ENCODE measurements around the gene MPP7.

MPP7 gene

DNA sequence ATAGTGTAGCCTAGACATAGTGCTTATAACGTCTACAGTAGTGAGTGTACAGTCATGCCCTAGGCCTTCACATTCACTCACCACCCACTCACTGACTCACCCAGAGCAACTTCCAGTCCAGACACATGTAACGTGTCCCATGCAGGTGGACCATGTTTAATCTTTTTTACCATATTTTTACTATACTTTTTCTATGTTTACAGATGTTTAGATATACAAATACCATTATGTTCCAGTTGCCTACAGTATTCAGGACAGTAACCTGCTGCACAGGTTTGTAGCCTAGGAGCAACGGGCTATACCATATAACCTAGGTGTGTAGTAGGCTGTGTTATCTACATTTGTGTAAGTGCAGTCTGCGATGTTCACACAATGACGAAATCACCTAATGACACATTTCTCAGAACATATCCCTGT lies 11.0 kb downstream of the MPP7 start:
- Histone ChIP-seq H3K9me3 (ENCODE audit: control insufficient read depth, insufficient read depth, low read length) (no peaks in the 10 kb centered on the region), H3K27me3 (ENCODE audit: control insufficient read depth, insufficient read depth, low read length) (no peaks in the 10 kb centered on the region), H3K27ac (ENCODE audit: low read depth, low read length) (no peak overlapping the region), H3K36me3 (ENCODE audit: control insufficient read depth, insufficient read depth, low read length) (no peaks in the 10 kb centered on the region), H3K4me1 (ENCODE audit: control insufficient read depth, insufficient read depth, low read length) (peaks cover 34% of the 10 kb centered on the region), H3K4me3 (ENCODE audit: low read depth, low read length) (no peak overlapping the region), H3K9ac (ENCODE audit: low read depth, low read length) (no peak overlapping the region)

DNA sequence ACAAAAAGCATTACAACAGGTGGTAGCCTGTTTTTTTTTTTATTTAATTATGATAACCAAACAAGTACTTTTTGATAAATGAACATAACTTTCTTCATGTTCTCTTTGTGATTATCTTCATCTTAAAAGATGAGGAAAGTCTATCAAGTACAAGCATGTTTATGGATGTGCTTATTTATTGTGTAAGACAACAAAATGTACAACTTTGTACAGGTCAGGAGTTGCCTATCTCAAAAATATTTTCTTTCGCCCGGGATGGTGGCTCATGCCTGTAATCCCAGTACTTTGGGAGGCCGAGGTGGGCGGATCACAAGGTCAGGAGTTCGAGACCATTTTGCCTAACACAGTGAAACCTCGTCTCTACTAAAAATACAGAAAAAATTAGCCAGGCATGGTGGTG lies 17.0 kb downstream of the MPP7 start:
- Histone ChIP-seq H3K27me3 (ENCODE audit: control insufficient read depth, insufficient read depth, low read length) (no peaks in the 10 kb centered on the region), H3K4me1 (ENCODE audit: control insufficient read depth, insufficient read depth, low read length) (peaks cover 10% of the 10 kb centered on the region), H3K9me3 (ENCODE audit: control insufficient read depth, insufficient read depth, low read length) (no peaks in the 10 kb centered on the region), H3K36me3 (ENCODE audit: control insufficient read depth, insufficient read depth, low read length) (no peaks in the 10 kb centered on the region), H3K27ac (ENCODE audit: low read depth, low read length) (no peak overlapping the region), H3K9ac (ENCODE audit: low read depth, low read length) (no peak overlapping the region), H3K4me3 (ENCODE audit: low read depth, low read length) (no peak overlapping the region)

DNA sequence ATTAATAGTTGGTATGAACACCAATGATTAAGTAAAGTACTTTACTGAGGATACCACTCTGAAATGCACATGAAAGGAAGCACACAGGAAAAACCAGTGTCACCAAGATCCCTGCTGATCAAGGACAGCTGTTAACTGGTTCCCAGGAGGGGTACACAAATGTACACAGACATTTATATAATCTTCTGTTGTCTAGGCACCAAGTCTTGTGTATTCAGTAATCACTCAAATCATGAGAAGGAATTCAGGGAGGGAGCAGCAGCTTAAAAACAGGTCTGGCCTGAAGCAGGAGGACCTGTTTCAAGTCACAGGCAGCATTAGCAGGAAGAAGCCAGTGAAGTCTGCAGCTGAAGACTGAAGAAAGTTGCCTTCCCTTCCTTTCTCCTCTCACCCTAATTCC lies 18.7 kb downstream of the MPP7 start:
- H3K36me3 ChIP-seq (ENCODE audit: control insufficient read depth, insufficient read depth, low read length), result no peaks in the 10 kb centered on the region
- no peaks in the 10 kb centered on the region for H3K27me3 ChIP-seq (ENCODE audit: control insufficient read depth, insufficient read depth, low read length)
- H3K9ac ChIP-seq (ENCODE audit: low read depth, low read length), result no peak overlapping the region

GRCh38 chr10:28283251-28283650 lies 19.6 kb downstream of the MPP7 start:
- Histone ChIP-seq H3K4me1 (ENCODE audit: control insufficient read depth, insufficient read depth, low read length) (peaks cover 10% of the 10 kb centered on the region), H3K27ac (ENCODE audit: low read depth, low read length) (no peak overlapping the region), H3K9ac (ENCODE audit: low read depth, low read length) (no peak overlapping the region)

More for the DNA sequence above, 18.7 kb downstream of the MPP7 start:
- Histone ChIP-seq H3K9me3 (ENCODE audit: control insufficient read depth, insufficient read depth, low read length) (no peaks in the 10 kb centered on the region), H3K27ac (ENCODE audit: low read depth, low read length) (no peak overlapping the region), H3K4me1 (ENCODE audit: control insufficient read depth, insufficient read depth, low read length) (peaks cover 10% of the 10 kb centered on the region), H3K4me3 (ENCODE audit: low read depth, low read length) (no peak overlapping the region)

DNA sequence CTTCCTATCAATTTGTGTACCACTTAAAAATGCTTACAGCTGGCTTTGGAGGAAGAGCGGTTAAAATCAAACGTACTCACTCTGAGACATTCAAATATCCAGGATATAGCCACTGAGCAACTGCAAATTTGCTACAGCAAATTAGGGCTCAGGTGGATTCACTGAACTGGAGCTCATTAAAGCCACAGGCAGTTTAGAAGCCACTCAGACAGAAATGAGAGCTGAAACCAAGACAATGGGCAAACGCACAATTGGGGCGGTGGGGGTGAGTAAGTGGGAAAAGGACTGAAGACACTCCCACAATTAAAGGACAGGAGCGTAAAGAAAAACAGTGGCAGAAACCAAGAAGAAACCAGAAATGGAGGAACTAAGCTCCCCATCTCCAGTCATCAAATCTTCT lies 20.5 kb downstream of the MPP7 start:
- Histone ChIP-seq H3K4me3 (ENCODE audit: low read depth, low read length) (no peak overlapping the region), H3K27ac (ENCODE audit: low read depth, low read length) (no peak overlapping the region), H3K36me3 (ENCODE audit: control insufficient read depth, insufficient read depth, low read length) (no peaks in the 10 kb centered on the region), H3K27me3 (ENCODE audit: control insufficient read depth, insufficient read depth, low read length) (no peaks in the 10 kb centered on the region), H3K9ac (ENCODE audit: low read depth, low read length) (no peak overlapping the region), H3K4me1 (ENCODE audit: control insufficient read depth, insufficient read depth, low read length) (peaks cover 10% of the 10 kb centered on the region), H3K9me3 (ENCODE audit: control insufficient read depth, insufficient read depth, low read length) (no peaks in the 10 kb centered on the region)

More at GRCh38 chr10:28283251-28283650, 19.6 kb downstream of the MPP7 start:
- no peaks in the 10 kb centered on the region for H3K36me3 ChIP-seq (ENCODE audit: control insufficient read depth, insufficient read depth, low read length)
- no peaks in the 10 kb centered on the region for H3K27me3 ChIP-seq (ENCODE audit: control insufficient read depth, insufficient read depth, low read length)
- no peak overlapping the region for H3K4me3 ChIP-seq (ENCODE audit: low read depth, low read length)
- H3K9me3 ChIP-seq (ENCODE audit: control insufficient read depth, insufficient read depth, low read length), result no peaks in the 10 kb centered on the region

- no peak overlapping the region for H3K9ac ChIP-seq (ENCODE audit: low read depth, low read length)
- H3K27me3 ChIP-seq (ENCODE audit: control insufficient read depth, insufficient read depth, low read length), result no peaks in the 10 kb centered on the region
- no peaks in the 10 kb centered on the region for H3K9me3 ChIP-seq (ENCODE audit: control insufficient read depth, insufficient read depth, low read length)
- no peak overlapping the region for H3K27ac ChIP-seq (ENCODE audit: low read depth, low read length)
- H3K4me3 ChIP-seq (ENCODE audit: low read depth, low read length), result no peak overlapping the region
- H3K4me1 ChIP-seq (ENCODE audit: control insufficient read depth, insufficient read depth, low read length), result peaks cover 10% of the 10 kb centered on the region
- H3K36me3 ChIP-seq (ENCODE audit: control insufficient read depth, insufficient read depth, low read length), result no peaks in the 10 kb centered on the region
Observed at GRCh38 chr10:28281726-28282315, 21.0 kb downstream of the MPP7 start.

- Histone ChIP-seq H3K9me3 (ENCODE audit: control insufficient read depth, insufficient read depth, low read length) (no peaks in the 10 kb centered on the region), H3K4me3 (ENCODE audit: low read depth, low read length) (no peak overlapping the region), H3K27ac (ENCODE audit: low read depth, low read length) (no peak overlapping the region), H3K27me3 (ENCODE audit: control insufficient read depth, insufficient read depth, low read length) (no peaks in the 10 kb centered on the region), H3K9ac (ENCODE audit: low read depth, low read length) (no peak overlapping the region), H3K36me3 (ENCODE audit: control insufficient read depth, insufficient read depth, low read length) (no peaks in the 10 kb centered on the region), H3K4me1 (ENCODE audit: control insufficient read depth, insufficient read depth, low read length) (peaks cover 10% of the 10 kb centered on the region)
Observed at GRCh38 chr10:28280652-28281051, 22.2 kb downstream of the MPP7 start.

DNA sequence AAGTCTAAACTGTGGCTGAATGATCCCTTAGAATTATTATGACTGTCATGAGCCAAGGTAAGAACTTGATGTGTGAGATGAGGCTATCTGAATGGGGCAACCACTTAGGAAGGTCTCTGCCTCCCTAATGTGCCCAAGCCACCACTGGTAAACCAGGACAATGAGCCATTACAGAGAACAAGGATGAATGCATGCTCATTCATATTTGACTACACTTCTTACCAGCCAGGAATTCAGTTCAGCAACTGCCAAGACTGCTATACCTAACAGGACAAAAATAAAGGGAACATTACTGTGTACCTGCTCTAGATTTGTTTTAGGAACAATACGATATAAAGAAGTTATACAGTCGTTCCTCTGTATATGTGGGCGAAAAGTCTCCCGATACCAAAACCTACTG lies 23.0 kb downstream of the MPP7 start:
- Histone ChIP-seq H3K9me3 (ENCODE audit: control insufficient read depth, insufficient read depth, low read length) (no peaks in the 10 kb centered on the region), H3K9ac (ENCODE audit: low read depth, low read length) (no peak overlapping the region), H3K27me3 (ENCODE audit: control insufficient read depth, insufficient read depth, low read length) (no peaks in the 10 kb centered on the region), H3K4me1 (ENCODE audit: control insufficient read depth, insufficient read depth, low read length) (peaks cover 10% of the 10 kb centered on the region), H3K27ac (ENCODE audit: low read depth, low read length) (no peak overlapping the region), H3K4me3 (ENCODE audit: low read depth, low read length) (no peak overlapping the region), H3K36me3 (ENCODE audit: control insufficient read depth, insufficient read depth, low read length) (no peaks in the 10 kb centered on the region)

- no peaks in the 10 kb centered on the region for H3K27me3 ChIP-seq (ENCODE audit: control insufficient read depth, insufficient read depth, low read length)
- H3K4me3 ChIP-seq (ENCODE audit: low read depth, low read length), result no peak overlapping the region
- H3K9me3 ChIP-seq (ENCODE audit: control insufficient read depth, insufficient read depth, low read length), result no peaks in the 10 kb centered on the region
- no peaks in the 10 kb centered on the region for H3K36me3 ChIP-seq (ENCODE audit: control insufficient read depth, insufficient read depth, low read length)
- H3K27ac ChIP-seq (ENCODE audit: low read depth, low read length), result no peak overlapping the region
- no peak overlapping the region for H3K9ac ChIP-seq (ENCODE audit: low read depth, low read length)
- peaks cover 10% of the 10 kb centered on the region for H3K4me1 ChIP-seq (ENCODE audit: control insufficient read depth, insufficient read depth, low read length)
Observed at GRCh38 chr10:28278842-28279241, 24.0 kb downstream of the MPP7 start.

- H3K27ac ChIP-seq (ENCODE audit: low read depth, low read length), result no peak overlapping the region
- no peaks in the 10 kb centered on the region for H3K9me3 ChIP-seq (ENCODE audit: control insufficient read depth, insufficient read depth, low read length)
- H3K4me1 ChIP-seq (ENCODE audit: control insufficient read depth, insufficient read depth, low read length), result no peaks in the 10 kb centered on the region
- H3K9ac ChIP-seq (ENCODE audit: low read depth, low read length), result no peak overlapping the region
- H3K27me3 ChIP-seq (ENCODE audit: control insufficient read depth, insufficient read depth, low read length), result no peaks in the 10 kb centered on the region
- no peak overlapping the region for H3K4me3 ChIP-seq (ENCODE audit: low read depth, low read length)
- H3K36me3 ChIP-seq (ENCODE audit: control insufficient read depth, insufficient read depth, low read length), result no peaks in the 10 kb centered on the region
Observed at GRCh38 chr10:28276384-28276783, 26.5 kb downstream of the MPP7 start.

- no peaks in the 10 kb centered on the region for H3K36me3 ChIP-seq (ENCODE audit: control insufficient read depth, insufficient read depth, low read length)
Observed at GRCh38 chr10:28274475-28274874, 28.4 kb downstream of the MPP7 start.

DNA sequence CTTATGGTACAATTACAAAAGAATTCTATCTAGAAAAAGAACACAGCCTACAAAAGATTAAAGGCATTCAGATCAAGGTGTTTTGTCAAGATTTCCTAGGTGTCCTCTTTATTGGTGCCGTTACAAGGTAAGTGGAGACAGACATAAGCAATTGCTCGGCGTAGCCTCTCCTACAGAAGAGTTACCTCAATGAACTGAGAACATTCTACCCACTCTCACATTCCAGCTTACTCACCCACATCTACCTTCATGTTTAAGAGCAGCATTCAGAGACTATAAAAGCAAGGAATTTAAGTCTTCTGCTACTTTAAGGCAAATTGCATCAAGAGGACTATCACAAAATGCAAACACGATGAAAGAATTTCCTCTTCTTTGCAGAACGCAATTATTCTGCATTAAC lies 29.5 kb downstream of the MPP7 start:
- Histone ChIP-seq H3K27me3 (ENCODE audit: control insufficient read depth, insufficient read depth, low read length) (no peaks in the 10 kb centered on the region), H3K4me3 (ENCODE audit: low read depth, low read length) (no peak overlapping the region), H3K27ac (ENCODE audit: low read depth, low read length) (no peak overlapping the region), H3K9ac (ENCODE audit: low read depth, low read length) (no peak overlapping the region), H3K36me3 (ENCODE audit: control insufficient read depth, insufficient read depth, low read length) (no peaks in the 10 kb centered on the region), H3K9me3 (ENCODE audit: control insufficient read depth, insufficient read depth, low read length) (no peaks in the 10 kb centered on the region), H3K4me1 (ENCODE audit: control insufficient read depth, insufficient read depth, low read length) (no peaks in the 10 kb centered on the region)

More at GRCh38 chr10:28274475-28274874, 28.4 kb downstream of the MPP7 start:
- H3K4me3 ChIP-seq (ENCODE audit: low read depth, low read length), result no peak overlapping the region
- H3K27ac ChIP-seq (ENCODE audit: low read depth, low read length), result no peak overlapping the region
- H3K27me3 ChIP-seq (ENCODE audit: control insufficient read depth, insufficient read depth, low read length), result no peaks in the 10 kb centered on the region
- H3K9ac ChIP-seq (ENCODE audit: low read depth, low read length), result no peak overlapping the region
- H3K4me1 ChIP-seq (ENCODE audit: control insufficient read depth, insufficient read depth, low read length), result no peaks in the 10 kb centered on the region
- H3K9me3 ChIP-seq (ENCODE audit: control insufficient read depth, insufficient read depth, low read length), result no peaks in the 10 kb centered on the region

Measured in HUES48 (cell line).